GM19099 (cell line): ENCODE data around the gene DNAJC5G.

Experiments used
- POLR2A ChIP-seq: IDR thresholded peaks from 3 replicates; pipeline ENCODE4 v1.6.1; 2011; ENCODE audit warnings: low read depth; ENCODE audit not compliant: insufficient read length; ENCODE audit errors: extremely low read depth

The DNAJC5G gene

DNA sequence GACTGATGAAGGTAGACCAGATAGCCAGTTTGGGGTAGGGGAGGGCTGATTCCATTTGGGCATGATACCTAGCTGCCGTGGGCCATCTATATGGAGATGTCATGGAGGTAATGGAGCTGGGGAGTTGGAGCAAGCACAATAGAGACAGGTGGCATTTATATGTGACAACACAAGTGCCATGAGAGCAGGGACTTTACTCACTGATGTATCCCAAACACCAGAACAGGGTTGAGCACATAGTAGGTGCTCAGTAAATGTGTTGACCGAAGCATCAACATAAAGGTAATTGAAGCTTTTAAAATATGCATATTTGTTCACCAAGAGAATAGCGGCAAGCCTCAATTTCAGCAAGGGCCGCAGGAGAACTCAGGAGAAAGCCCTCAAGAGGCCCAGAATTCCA is 27.3 kb upstream of the DNAJC5G start:
- no peak for TF ChIP-seq POLR2A

DNA sequence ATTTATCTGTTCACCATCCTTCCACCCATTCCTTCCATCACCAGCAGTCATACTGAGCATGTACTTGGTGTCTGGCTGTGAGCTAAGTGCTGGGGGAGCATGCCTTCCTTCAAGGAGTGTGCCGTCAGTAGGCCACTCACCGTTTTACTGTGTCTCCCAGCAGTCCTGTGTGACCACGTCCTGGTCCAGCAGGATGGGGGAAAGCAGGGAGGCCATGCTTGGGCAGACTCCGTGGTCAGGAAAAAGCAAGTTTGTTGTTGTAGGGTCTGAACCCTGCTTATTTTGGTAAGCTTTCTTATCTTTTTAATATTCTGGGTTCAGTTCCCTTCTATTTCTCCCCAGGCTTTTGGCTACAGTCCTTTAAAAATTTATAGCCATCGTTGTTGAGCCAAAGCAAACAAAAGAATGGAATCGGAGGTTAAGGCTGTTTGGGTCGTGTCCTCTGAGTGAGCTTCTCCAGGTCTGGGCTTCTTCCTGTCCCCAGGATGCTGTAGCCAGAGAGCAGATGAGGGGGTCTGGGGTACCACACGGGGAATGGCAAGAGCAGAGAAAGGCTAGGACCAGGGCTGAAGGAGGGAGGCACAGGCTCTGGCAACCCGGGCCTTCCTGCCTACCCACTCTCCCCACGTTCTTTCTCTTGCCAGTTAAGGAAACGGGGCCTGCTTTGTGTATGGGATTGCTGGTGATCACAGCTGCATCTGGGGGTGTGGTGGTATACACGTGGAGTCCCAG is 25.9 kb upstream of the DNAJC5G start:
- no peak for TF ChIP-seq POLR2A

DNA sequence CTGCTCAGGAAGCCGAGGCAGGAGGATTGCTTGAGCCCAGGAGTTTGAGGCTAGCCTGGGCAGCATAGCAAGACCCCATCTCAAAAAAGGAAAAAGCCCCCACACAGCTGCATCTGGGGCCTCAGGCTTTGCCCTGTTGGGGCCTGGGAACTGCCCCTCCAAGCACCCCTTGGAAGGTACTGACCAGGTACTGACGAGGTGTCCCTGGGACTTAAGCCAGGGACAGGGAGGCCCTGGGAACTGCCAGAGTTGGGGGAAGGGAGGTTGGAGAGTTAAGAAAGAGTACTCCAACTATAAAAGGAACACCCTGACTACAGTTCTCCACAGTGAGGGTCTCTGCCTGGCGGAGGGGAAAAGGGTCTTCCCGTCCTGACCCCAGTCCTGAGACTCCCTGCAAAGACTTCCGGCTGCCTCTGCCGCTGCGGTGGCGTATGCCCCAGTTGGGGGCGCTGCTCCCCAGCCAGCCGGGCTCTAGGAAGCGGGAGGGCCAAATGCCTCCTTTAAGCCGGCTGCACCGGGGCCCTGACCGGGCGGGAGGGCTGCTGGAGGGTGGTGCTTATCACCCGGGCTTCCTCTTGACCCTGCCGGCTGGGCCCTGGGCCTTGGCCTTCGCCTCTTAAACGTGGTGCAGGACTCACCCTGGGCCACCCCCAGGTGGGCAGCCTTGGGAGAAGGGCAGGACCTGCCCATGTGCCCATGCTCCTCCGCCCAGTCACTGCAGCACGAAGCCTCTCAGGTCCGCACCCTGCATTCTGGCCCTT is 25.2 kb upstream of the DNAJC5G start:
- TF ChIP-seq POLR2A: no peak

DNA sequence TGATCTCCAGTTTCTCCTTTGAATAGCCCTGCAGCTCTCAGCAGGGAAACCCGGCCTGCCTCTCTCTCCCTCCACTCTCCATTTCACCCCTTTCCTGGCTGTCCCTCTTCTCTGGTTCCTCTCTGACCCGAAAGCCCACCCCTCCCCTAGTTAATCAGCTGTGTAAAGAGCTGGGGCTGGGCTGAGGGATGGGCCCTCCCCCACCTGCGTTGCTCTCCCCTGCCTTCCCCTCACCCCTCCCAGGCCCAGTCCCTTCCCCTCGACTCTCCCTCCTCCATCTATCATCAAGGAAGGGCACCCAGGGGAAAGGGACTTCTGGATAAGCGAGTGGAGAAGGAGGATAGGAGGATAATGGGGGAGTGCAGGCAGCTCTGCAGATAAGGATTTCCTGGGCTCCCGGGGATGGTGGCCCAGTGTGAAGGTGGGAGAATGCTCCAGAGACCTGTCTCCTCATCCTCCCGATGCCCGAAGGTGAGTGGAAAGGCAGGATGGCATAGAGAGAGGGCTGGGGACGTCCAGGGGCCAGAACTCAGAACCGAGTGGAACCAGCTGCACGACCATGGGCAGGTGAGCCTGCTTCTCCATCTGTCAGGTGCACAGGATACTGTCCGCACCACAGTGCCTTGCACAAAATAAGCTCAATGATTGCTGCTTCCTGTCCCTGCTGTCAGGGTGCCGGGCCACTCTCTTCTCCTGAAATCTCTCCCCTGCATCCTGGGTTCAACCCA is 24.4 kb upstream of the DNAJC5G start:
- TF ChIP-seq POLR2A: no peak

DNA sequence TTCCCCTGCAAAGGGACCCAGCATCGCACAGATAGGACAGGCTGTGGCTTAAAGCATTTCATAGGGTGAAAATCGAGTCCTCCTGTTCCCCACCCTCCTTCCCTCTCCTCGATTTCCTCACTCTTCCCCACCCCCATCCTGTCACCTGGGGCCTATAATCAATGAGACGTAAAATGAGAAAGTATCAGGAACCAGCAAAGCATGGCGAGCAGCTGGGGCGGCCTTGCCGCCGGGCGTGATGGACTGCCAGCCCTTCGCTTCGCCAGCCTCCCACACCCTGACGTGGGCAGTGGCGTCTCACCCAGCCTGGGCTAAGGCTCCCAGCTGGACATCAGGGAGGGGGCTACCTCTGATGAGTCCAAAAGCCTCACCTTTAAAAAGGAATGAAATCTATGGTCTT is 23.5 kb upstream of the DNAJC5G start:
- TF ChIP-seq POLR2A: no peak

DNA sequence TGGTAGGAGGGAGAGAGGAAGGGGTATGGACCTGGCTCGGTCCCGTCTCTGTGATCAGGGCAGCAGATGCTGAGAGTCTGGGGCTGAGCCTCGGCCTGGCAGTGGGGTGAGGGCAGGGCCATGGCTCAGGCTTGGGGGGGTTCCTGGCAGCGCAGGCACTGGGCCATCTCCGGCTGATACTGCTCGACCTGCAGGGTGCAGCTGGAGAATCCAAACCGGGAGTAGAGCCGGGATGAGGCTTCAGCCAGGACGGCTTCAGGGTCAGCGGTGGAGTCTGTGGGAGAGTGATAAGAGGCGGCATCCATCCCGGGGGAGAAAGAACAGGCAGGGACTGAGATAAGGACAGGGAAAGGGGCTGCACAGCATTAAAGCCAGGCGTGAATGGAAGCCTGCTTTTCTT is 20.0 kb upstream of the DNAJC5G start:
- no peak for TF ChIP-seq POLR2A

DNA sequence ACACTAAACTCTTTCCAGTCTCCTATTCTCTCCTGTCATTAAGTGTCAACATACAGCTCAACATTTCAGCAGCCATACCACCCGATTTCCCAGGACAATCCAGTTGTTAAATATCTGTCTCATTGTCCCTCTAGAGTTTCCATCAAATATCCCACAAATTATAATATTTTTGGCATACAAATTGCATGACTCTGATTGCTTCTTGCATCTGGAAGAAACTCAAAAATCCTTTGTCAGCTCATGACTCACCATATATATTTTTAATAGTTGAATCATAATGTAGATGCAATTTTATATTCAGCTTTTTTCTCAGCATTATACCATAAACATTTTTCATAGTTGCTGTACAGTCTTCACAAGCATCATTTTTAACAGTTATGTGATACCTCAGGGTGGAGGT is 19.6 kb upstream of the DNAJC5G start:
- no peak for TF ChIP-seq POLR2A

DNA sequence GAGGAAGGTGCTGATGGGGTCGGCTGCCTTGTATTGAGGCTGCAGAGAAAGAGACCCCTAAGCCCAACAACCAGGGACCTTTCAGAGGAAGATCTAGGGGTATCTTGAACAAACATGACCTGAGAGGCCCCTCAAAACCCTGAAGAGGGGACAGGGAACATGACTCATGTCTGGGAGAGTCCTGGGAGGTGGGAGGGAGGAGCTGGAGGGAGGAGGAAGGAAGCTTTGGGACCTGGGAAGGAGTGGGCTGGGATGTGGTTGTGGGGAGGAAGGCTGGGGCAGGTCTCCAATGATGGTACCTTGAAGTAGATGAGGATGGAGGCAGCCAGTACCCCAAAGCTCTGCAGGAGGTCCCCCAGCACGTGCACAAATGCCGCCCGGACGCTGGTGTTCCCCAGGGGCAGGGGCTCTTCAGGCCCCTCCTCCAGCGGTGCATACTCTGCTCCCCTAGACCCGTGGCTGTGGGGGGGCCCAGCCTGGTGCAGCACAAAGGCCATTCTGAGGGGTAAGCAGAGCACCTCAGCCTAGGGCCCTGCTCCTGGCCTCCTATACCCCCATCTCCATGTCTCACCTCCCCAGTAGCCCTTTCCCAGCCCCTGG is 18.3 kb upstream of the DNAJC5G start:
- TF ChIP-seq POLR2A: no peak

DNA sequence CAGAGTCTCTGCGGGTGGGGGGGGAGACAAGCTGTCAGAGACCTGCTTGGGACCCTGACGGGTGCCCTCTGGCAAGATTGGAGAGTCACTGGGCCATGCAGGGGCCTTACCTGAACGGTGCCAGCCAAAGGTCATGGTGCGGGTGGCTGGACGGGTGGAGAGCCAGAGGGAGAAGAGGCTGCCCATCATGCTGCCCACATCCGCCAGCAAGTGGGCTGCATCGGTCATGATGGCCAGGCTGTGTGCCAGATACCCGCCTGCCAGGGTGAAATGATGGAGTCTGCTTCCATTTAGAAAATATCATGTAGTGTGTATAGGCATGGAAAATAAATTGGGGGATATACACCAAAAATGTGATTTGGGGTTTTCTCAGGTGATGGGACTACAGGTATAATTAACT is 17.2 kb upstream of the DNAJC5G start:
- TF ChIP-seq POLR2A: no peak

DNA sequence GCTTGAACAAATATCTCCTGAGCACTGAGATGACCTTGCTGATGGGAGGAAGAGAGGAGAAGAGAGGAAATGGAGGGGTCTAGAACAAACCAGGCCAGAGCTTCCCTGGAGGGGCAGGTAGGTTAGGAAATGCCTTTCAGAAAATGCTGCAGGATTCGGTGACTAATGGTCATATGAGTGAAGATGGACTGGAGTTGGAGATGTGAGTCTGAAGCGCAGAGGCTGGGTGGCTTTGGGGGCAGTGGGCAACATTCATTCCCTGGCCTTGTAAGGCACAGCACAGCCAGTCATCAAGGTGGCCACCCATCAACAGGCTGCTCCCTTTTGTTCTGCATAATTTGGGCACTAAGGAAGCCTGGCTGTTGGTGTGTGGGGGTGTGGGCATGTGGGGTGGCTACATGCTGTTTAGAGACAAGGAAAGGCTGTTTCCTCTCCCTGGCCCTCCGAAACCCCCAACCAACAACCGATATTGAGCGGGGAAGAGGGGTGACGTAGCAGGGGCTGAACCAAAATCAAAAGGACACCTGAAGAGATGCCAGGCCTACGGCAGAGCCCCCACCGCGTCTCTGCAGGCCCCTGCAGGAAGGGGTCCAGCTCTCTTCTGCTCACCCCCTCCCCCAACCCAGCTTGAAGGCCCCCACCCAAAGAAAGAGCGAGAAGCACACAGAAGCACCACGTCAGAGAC is 13.8 kb upstream of the DNAJC5G start:
- TF ChIP-seq POLR2A: no peak

DNA sequence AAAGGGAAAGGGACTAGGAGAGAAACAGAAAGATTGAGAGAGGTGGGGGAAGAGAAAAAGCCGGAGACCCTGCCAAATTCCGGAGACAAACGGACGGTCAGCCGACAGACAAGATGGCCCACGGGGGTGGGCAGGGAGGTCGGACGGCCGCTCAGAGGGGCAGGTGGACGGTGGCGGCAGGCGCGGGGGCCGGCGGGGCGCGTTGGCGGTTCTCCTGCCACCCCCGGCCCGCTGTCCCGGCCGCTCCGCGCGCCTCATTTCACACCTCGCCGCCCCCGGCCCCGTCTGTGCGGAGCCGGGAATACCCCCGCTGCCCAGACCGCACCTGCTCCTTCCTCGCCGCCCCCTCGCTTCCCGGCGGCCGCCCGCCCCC is 13.3 kb upstream of the DNAJC5G start:
- no peak for TF ChIP-seq POLR2A

DNA sequence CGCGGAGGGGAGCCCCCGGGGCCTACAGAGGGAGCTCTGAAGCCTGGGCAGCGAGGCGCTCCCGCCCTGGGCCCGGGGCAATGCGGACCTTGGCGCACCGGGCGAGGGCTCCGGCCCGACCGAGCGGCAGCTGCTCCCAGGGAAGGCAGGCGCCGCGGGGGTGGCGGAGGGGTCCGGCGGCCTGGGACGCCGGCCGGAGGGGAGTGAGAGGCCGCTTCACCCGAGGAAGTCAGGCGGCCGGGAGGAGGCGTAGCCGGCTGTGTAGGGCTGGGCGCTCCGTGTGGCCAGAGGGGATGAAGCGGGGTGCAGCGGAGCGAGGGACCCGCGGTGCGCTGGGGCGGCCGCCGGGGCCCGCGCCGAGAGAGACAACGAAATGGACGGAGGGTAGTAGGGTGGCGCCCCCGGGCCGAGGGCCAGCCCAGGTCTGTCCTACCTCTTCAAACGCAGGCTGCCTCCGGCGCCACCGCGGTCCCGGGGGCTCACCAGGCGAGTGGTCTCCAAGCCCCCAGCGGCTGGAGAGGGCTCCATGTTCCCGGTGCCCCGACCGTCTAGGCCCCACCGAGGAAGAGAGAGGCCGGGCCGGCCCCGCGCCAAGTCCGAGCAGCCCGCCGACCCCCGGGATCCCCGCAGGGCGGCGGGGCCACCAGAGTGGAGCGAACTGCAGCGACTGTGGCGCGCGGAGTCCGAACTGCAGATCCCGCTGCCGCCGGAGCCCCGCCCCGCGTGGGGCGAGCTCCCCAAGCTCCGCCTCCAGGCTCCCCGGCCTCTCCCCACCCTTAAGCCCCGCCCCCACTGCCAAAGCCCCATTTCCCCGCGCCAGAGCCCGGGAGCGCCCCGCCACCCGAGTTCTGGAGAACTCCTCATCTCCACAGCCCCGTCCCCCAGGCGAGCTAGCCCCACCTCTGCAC is 12.6 kb upstream of the DNAJC5G start, which contains the start of gene SLC30A3:
SLC30A3 (minus strand) TSS at position 669 of the 908 bp plus-strand sequence; CDS start at position 528, 141 bp downstream.
- TF ChIP-seq POLR2A: no peak
